Activated CD8-positive, alpha-beta memory T cell treated with anti-CD3 and anti-CD28 coated beads for 1 hour (primary cell): ENCODE measurements around the gene ZNF432.
"Not testable (repeated sequence)": the region's sequence is repeated elsewhere in the genome, so short reads cannot be mapped to it uniquely, and the experiment has no call there.

ENCODE experiments used
- DNase-seq, 2 donors: peaks; one replicate each; pipeline ENCODE4 v3.0.0-alpha.2; 2020; ENCODE audit warnings: low read depth in 1 of 2; ENCODE audit errors: extremely low read depth in 1 of 2

Gene ZNF432

GRCh38 chr19:52048555-52049501 is at the start of gene ZNF432:
Gene ZNF432, minus strand, starts transcription at chr19:52048838. Its CDS starts 1,970 bp downstream, at chr19:52046868.
- DNase-seq = peak; percentile 66 to 76

- not testable (repeated sequence) for DNase-seq
Observed at GRCh38 chr19:52096416-52096815, 47.8 kb upstream of the ZNF432 start.

- DNase-seq = peak; percentile 49 to 73
Observed at GRCh38 chr19:52095172-52096014, 46.8 kb upstream of the ZNF432 start, which contains the start of gene ZNF841. Gene ZNF841, minus strand, starts transcription at chr19:52095765. Its CDS starts 10,964 bp downstream, at chr19:52084801.

GRCh38 chr19:52094526-52095130 is 46.0 kb upstream of the ZNF432 start:
- no peak for DNase-seq

GRCh38 chr19:52086481-52086880 is 37.8 kb upstream of the ZNF432 start:
- no peak for DNase-seq

GRCh38 chr19:52070496-52070895 is 21.9 kb upstream of the ZNF432 start:
- DNase-seq = no peak

GRCh38 chr19:52069653-52070052 is 21.0 kb upstream of the ZNF432 start:
- no peak for DNase-seq

GRCh38 chr19:52066258-52066863 is 17.7 kb upstream of the ZNF432 start:
- no peak for DNase-seq

GRCh38 chr19:52065399-52065798 is 16.8 kb upstream of the ZNF432 start:
- DNase-seq = no peak

- not testable (repeated sequence) for DNase-seq
Observed at GRCh38 chr19:52056480-52056879, 7.8 kb upstream of the ZNF432 start.

- DNase-seq = not testable (repeated sequence)
Observed at GRCh38 chr19:52051736-52052135, 3.1 kb upstream of the ZNF432 start.

GRCh38 chr19:52039169-52039568 is 9.5 kb downstream of the ZNF432 start:
- no peak for DNase-seq

- no peak for DNase-seq
Observed at GRCh38 chr19:52034051-52034728, 14.4 kb downstream of the ZNF432 start.

- no peak for DNase-seq
Observed at GRCh38 chr19:52028780-52029123, 19.9 kb downstream of the ZNF432 start.

- peak; percentile 57 to 75 for DNase-seq
Observed at GRCh38 chr19:52028027-52028779, 20.4 kb downstream of the ZNF432 start, which contains the start of gene ZNF614. Gene ZNF614, minus strand, starts transcription at chr19:52028379. Its CDS starts 2,634 bp downstream, at chr19:52025745.

GRCh38 chr19:52026255-52026990 is 22.2 kb downstream of the ZNF432 start:
- not testable (repeated sequence) for DNase-seq

GRCh38 chr19:52024478-52024877 is 24.2 kb downstream of the ZNF432 start:
- not testable (repeated sequence) for DNase-seq

- DNase-seq = no peak
Observed at GRCh38 chr19:52022193-52022592, 26.4 kb downstream of the ZNF432 start.

GRCh38 chr19:52020506-52020905 is 28.1 kb downstream of the ZNF432 start:
- no peak for DNase-seq
